Smooth muscle cell (in vitro differentiated cells): ENCODE data around the gene CEP85. TPM values are rescaled to one million over a fixed set of nuclear protein-coding genes. Genes with fewer than 3 reads are reported as not detected.
"Not testable (repeated sequence)": the region's sequence is repeated elsewhere in the genome, so short reads cannot be mapped to it uniquely, and the experiment has no call there.

Experiments
- DNase-seq: peaks from one replicate; lab custom pipeline; 2025; ENCODE audit not compliant: unreplicated experiment; lab: John Stamatoyannopoulos, UW
- H2AFZ ChIP-seq: fragments of 200-600 bp; sonication (generic); 2 replicates; pipeline ENCODE4 v1.6.0; 2016; ENCODE audit warnings: antibody characterized with exemption, low read depth, mild to moderate bottlenecking
- H3F3A ChIP-seq: fragments of 200-600 bp; sonication (generic); 2 replicates; pipeline ENCODE4 v1.6.0; 2017; ENCODE audit warnings: antibody characterized with exemption, low read depth
- H3K27ac ChIP-seq: fragments of 200-600 bp; sonication (generic); 2 replicates; pipeline ENCODE4 v1.5.1; 2016; ENCODE audit warnings: low read depth, mild to moderate bottlenecking
- H3K27me3 ChIP-seq: fragments of 200-600 bp; sonication (generic); 2 replicates; pipeline ENCODE4 v1.6.1; 2016; ENCODE audit warnings: low read depth, mild to moderate bottlenecking
- H3K36me3 ChIP-seq: fragments of 200-600 bp; sonication (generic); 2 replicates; pipeline ENCODE4 v1.5.1; 2016; ENCODE audit warnings: low read depth
- H3K4me1 ChIP-seq: fragments of 200-600 bp; sonication (generic); 2 replicates; pipeline ENCODE4 v1.5.1; 2016; ENCODE audit warnings: low read depth
- H3K4me2 ChIP-seq: fragments of 200-600 bp; sonication (generic); 2 replicates; pipeline ENCODE4 v1.6.0; 2016; ENCODE audit warnings: mild to moderate bottlenecking
- H3K4me3 ChIP-seq: fragments of 200-600 bp; sonication (generic); 2 replicates; pipeline ENCODE4 v1.5.1; 2016; ENCODE audit warnings: mild to moderate bottlenecking
- H3K79me2 ChIP-seq: fragments of 200-600 bp; sonication (generic); 2 replicates; pipeline ENCODE4 v1.6.0; 2016; ENCODE audit warnings: low read depth, mild to moderate bottlenecking
- H3K9ac ChIP-seq: fragments of 200-600 bp; sonication (generic); 2 replicates; pipeline ENCODE4 v1.6.0; 2016; ENCODE audit warnings: low read depth
- H3K9me3 ChIP-seq: fragments of 200-600 bp; sonication (generic); replicated peaks from 2 replicates; pipeline ENCODE4 v1.5.1; 2016; ENCODE audit warnings: low read depth
- H4K20me1 ChIP-seq: fragments of 200-600 bp; sonication (generic); 2 replicates; pipeline ENCODE4 v1.6.0; 2016; ENCODE audit warnings: low read depth
- WGBS: methylation state at CpG from one replicate; pipeline ENCODE4 v1.1.7; 2016; ENCODE audit warnings: low lambda C conversion rate; 5-methylcytosine and 5-hydroxymethylcytosine counted together
- polyA plus RNA-seq: library from polyadenylated mRNA; unstranded; fragments of >200 nt; fragmentation: Nextera tagmentation; extraction: Ambion mirVana; gene quantifications from 2 replicates; pipeline ENCODE4 v1.2.1, GENCODE V29; 2016
- total RNA-seq: library from RNA; depleted of rRNA; stranded (reverse); fragments of >200 nt; gene quantifications from 2 replicates; pipeline ENCODE4 v1.2.3, GENCODE V29; 2014
- TF ChIP-seq, protein P1 (sequence below): fragments of 200-600 bp; sonication (generic); IDR thresholded peaks from 2 replicates; pipeline ENCODE4 v1.5.1; 2017; ENCODE audit warnings: borderline replicate concordance, mild to moderate bottlenecking, antibody characterized with exemption; ENCODE audit not compliant: insufficient read depth, poor library complexity, severe bottlenecking

CEP85 gene
- total and polyA plus RNA-seq, 2 experiments from 2014 or later, result 6.0 to 8.0 TPM

DNA sequence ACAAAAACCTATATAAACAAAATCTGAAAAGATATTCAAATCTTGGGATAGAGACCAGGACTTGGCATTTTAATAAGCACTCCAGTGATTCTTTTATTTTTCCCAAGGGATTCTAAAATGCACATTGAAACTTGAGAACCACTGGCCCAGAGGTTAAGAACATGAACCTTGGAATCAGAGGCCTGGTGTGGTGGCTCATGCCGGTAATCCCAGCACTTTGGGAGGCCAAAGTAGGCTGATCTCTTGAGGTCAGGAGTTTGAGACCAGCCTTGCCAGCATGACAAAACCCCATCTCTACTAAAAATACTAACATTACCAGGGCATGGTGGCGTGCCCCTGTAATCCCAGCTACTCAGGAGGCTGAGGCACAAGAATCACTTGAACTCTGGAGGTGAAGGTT lies 12.9 kb upstream of the CEP85 start:
- H3K4me3 ChIP-seq, result no peak overlapping the region
- no peaks in the 10 kb centered on the region for H3K4me1 ChIP-seq
- H3K27ac ChIP-seq, result no peak overlapping the region
- H3K9me3 ChIP-seq, result no peaks in the 10 kb centered on the region
- no peaks in the 10 kb centered on the region for H3F3A ChIP-seq
- TF ChIP-seq, protein P1, sequence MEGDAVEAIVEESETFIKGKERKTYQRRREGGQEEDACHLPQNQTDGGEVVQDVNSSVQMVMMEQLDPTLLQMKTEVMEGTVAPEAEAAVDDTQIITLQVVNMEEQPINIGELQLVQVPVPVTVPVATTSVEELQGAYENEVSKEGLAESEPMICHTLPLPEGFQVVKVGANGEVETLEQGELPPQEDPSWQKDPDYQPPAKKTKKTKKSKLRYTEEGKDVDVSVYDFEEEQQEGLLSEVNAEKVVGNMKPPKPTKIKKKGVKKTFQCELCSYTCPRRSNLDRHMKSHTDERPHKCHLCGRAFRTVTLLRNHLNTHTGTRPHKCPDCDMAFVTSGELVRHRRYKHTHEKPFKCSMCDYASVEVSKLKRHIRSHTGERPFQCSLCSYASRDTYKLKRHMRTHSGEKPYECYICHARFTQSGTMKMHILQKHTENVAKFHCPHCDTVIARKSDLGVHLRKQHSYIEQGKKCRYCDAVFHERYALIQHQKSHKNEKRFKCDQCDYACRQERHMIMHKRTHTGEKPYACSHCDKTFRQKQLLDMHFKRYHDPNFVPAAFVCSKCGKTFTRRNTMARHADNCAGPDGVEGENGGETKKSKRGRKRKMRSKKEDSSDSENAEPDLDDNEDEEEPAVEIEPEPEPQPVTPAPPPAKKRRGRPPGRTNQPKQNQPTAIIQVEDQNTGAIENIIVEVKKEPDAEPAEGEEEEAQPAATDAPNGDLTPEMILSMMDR, result no peak
- H3K27me3 ChIP-seq, result no peaks in the 10 kb centered on the region
- no peaks in the 10 kb centered on the region for H3K79me2 ChIP-seq
- H4K20me1 ChIP-seq, result no peaks in the 10 kb centered on the region
- H3K36me3 ChIP-seq, result no peaks in the 10 kb centered on the region
- WGBS, result 100% methylated on average over 2 of the region's 2 CpGs
- DNase-seq, result no peak
- H3K9ac ChIP-seq, result no peak overlapping the region
- H2AFZ ChIP-seq, result no peak overlapping the region
- H3K4me2 ChIP-seq, result no peak overlapping the region

DNA sequence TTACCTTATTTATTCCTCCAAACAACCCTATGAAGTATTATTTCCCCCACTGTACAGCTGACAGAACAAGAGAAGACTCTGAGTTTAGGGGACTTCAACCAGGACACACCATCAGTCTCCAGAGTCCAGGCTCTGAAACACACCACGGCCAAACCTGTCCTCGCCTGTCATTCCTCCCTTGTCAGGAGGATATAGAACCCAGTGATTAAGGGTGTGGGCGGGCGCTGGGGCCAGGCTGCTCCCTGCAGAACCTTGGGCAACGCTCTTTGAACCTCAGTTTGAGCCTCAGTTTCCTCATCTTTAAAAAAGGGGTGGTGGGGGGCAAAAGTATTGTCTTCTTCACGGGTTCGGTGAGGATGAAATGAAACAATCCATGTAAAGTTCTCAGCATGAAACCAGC lies 9.4 kb upstream of the CEP85 start:
- Histone ChIP-seq H3K27me3 (no peaks in the 10 kb centered on the region), H3F3A (no peaks in the 10 kb centered on the region), H3K9me3 (no peaks in the 10 kb centered on the region), H3K9ac (no peak overlapping the region), H3K4me1 (no peaks in the 10 kb centered on the region), H2AFZ (no peak overlapping the region), H3K36me3 (no peaks in the 10 kb centered on the region), H3K27ac (no peak overlapping the region), H3K79me2 (no peaks in the 10 kb centered on the region), H4K20me1 (no peaks in the 10 kb centered on the region), H3K4me2 (peak overlapping the region; percentile 81), H3K4me3 (peak overlapping the region; percentile 40)
- no peak for DNase-seq
- WGBS, result 81% methylated on average over 7 of the region's 7 CpGs
- TF ChIP-seq, protein P1, result no peak

DNA sequence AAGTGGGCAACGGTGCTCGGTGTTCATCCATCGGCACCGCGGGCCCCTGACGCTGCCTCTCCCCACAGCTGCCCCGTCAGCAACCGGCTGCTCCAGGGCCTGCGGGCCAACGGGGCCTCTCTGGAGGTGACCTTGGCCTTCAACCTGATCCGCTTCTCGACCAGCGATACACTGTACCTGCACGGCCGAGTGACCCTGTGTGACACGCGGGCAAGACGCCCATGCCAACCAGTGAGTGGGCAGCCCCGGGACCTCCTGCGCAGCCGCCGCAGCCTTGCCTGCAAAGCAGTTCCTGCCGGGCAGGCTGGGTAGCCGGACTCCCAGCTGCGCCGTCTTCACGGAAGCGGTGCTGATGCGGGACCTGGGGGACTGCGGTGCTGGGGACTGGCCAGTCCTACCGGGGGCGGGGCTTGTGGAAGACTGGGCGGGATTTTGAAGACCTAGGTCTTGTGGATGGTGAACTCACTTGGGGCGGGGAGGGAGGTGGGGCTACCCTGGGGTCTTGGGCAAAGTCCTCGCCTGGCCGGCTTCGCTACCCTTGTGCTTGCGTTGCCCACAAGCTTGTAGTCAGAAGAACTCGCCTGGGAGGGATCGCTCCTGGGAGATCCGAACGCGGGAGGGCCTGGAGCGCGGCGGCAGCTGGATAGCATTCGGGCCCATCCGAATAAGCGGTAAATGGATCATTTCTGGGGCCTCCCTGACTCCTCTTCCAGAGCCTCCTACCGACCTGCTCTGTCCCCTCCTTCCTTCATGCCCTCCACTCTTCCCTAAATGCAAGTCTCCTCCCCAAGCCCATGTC lies 8.8 kb upstream of the CEP85 start:
- 16% methylated on average over 43 of the region's 50 CpGs for WGBS
- no peak overlapping the region for H3K27ac ChIP-seq

DNA sequence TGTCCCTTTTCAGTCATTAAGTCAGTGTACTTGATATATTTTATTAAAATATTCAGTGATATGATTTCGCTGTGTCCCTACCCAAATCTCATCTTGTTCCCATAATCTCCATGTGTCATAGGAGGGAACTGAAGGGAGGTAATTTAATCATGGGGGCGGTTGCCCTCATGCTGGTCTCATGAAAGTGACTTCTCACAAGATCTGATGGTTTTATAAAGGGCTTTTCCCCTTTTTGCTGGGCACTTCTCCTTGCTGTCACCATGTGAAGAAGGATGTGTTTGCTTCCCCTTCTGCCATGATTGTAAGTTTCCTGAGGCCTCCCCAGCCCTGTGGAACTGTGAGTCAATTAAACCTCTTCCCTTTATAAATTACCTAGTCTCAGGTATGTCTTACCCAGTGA lies 3.3 kb upstream of the CEP85 start:
- H3K9ac ChIP-seq, H3K36me3 ChIP-seq: not testable (repeated sequence)
- WGBS, result 92% methylated on average over 2 of the region's 2 CpGs

More for the DNA sequence above, 8.8 kb upstream of the CEP85 start:
- Histone ChIP-seq H3K9me3 (no peaks in the 10 kb centered on the region), H3K27me3 (no peaks in the 10 kb centered on the region), H4K20me1 (no peaks in the 10 kb centered on the region), H3K36me3 (no peaks in the 10 kb centered on the region), H3K4me1 (no peaks in the 10 kb centered on the region), H3F3A (no peaks in the 10 kb centered on the region), H3K4me3 (peak overlapping the region; percentile 40), H3K4me2 (peak overlapping the region; percentile 81), H3K79me2 (no peaks in the 10 kb centered on the region), H2AFZ (peak overlapping the region; percentile 38), H3K9ac (no peak overlapping the region)
- TF ChIP-seq, protein P1, result no peak
- peak; percentile 28 for DNase-seq

More for the DNA sequence above, 3.3 kb upstream of the CEP85 start:
- H3F3A ChIP-seq, H3K79me2 ChIP-seq, H2AFZ ChIP-seq, DNase-seq, H4K20me1 ChIP-seq, H3K4me1 ChIP-seq, H3K27ac ChIP-seq, H3K4me2 ChIP-seq, H3K4me3 ChIP-seq, H3K9me3 ChIP-seq, H3K27me3 ChIP-seq: not testable (repeated sequence)
